Calu3 (cell line): ENCODE data around the gene DNASE1L2. TPM values are rescaled to one million over a fixed set of nuclear protein-coding genes. Genes with fewer than 3 reads are reported as not detected.

ENCODE experiments used
- BruUV-seq: library from RNA; stranded (reverse); fragments of 400-500 nt; replicated peaks from 2 replicates; lab custom pipeline; 2021; lab: Mats Ljungman, UMichigan
- CTCF ChIA-PET: fragments of 300-600 bp; sonication (Branson Sonifier 250); formaldehyde crosslinking; loops from one replicate; lab custom pipeline; 2022; ENCODE audit warnings: antibody characterized with exemption; lab: Charles Lee
- DNase-seq: peaks from one replicate; pipeline ENCODE4 v3.0.0; 2022
- H3K27ac Mint-ChIP-seq: one replicate; pipeline ENCODE4 v1.8.0; 2022; ENCODE audit warnings: mixed read lengths; ENCODE audit not compliant: unreplicated experiment
- H3K27me3 Mint-ChIP-seq: one replicate; pipeline ENCODE4 v1.8.0; 2022; ENCODE audit warnings: mixed read lengths; ENCODE audit not compliant: unreplicated experiment
- H3K36me3 Mint-ChIP-seq: one replicate; pipeline ENCODE4 v1.8.0; 2022; ENCODE audit warnings: mild to moderate bottlenecking, moderate library complexity, mixed read lengths; ENCODE audit not compliant: insufficient read depth, unreplicated experiment
- H3K4me1 Mint-ChIP-seq: one replicate; pipeline ENCODE4 v1.8.0; 2022; ENCODE audit warnings: mild to moderate bottlenecking, low read depth, mixed read lengths; ENCODE audit not compliant: unreplicated experiment
- H3K4me3 Mint-ChIP-seq: one replicate; pipeline ENCODE4 v1.8.0; 2022; ENCODE audit warnings: mild to moderate bottlenecking, low read depth, moderate library complexity, mixed read lengths; ENCODE audit not compliant: unreplicated experiment
- H3K9me3 Mint-ChIP-seq: one replicate; pipeline ENCODE4 v1.8.0; 2022; ENCODE audit warnings: low read depth, mixed read lengths; ENCODE audit not compliant: unreplicated experiment
- CTCF ChIP-seq: fragments of 200-600 bp; IDR thresholded peaks from one replicate; pipeline ENCODE4 v1.8.0; 2022; ENCODE audit warnings: antibody characterized with exemption; ENCODE audit not compliant: unreplicated experiment
- intact Hi-C: fragments of 100-400 bp; cut with micrococcal nuclease; formaldehyde crosslinking; loops from one replicate; pipeline ENCODE4 v1.10.0; 2022; ENCODE audit not compliant: unreplicated experiment
- total RNA-seq: library from RNA; stranded (reverse); gene quantifications from 2 replicates; pipeline ENCODE4 v1.2.3, GENCODE V29; 2022

DNASE1L2 gene
- total RNA-seq, 1 experiment from 2014 or later, result 5.7 TPM

GRCh38 chr16:2276368-2277195, 40.3 kb downstream of the DNASE1L2 start:
- TF ChIP-seq CTCF, result no peak
- DNase-seq, result no peak
- Mint-ChIP-seq H3K4me1 (no peaks in the 10 kb centered on the region), H3K4me3 (no peak overlapping the region), H3K9me3 (no peaks in the 10 kb centered on the region), H3K36me3 (peaks cover 15% of the 10 kb centered on the region), H3K27ac (no peak overlapping the region), H3K27me3 (peaks cover 13% of the 10 kb centered on the region)
- no TSS peak for BruUV-seq
- intact Hi-C loops, result no loop called here
- CTCF ChIA-PET, result no interaction called here

GRCh38 chr16:2277466-2278271, 41.4 kb downstream of the DNASE1L2 start:
- Mint-ChIP-seq H3K4me1 (no peaks in the 10 kb centered on the region), H3K27ac (no peak overlapping the region)
- CTCF ChIA-PET, result no interaction called here

GRCh38 chr16:2278272-2278608, 42.0 kb downstream of the DNASE1L2 start:
- no TSS peak for BruUV-seq
- Mint-ChIP-seq H3K27ac (no peak overlapping the region), H3K4me3 (no peak overlapping the region), H3K9me3 (no peaks in the 10 kb centered on the region), H3K27me3 (peaks cover 15% of the 10 kb centered on the region), H3K36me3 (peaks cover 8% of the 10 kb centered on the region), H3K4me1 (no peaks in the 10 kb centered on the region)
- no peak for DNase-seq
- intact Hi-C loops, result no loop called here
- CTCF ChIA-PET, result interaction anchor here (1.0 kb wide), 1 partner anchor 10 kb away, joined by 3 read pairs; no protein-coding TSS in a partner anchor
- no peak for TF ChIP-seq CTCF

More at GRCh38 chr16:2277466-2278271, 41.4 kb downstream of the DNASE1L2 start:
- no peak for DNase-seq
- intact Hi-C loops, result no loop called here
- Mint-ChIP-seq H3K27me3 (peaks cover 13% of the 10 kb centered on the region), H3K4me3 (no peak overlapping the region), H3K36me3 (peaks cover 10% of the 10 kb centered on the region), H3K9me3 (no peaks in the 10 kb centered on the region)
- TF ChIP-seq CTCF, result no peak
- BruUV-seq, result no TSS peak

GRCh38 chr16:2278956-2279800, 42.9 kb downstream of the DNASE1L2 start:
- intact Hi-C loops, result no loop called here
- TF ChIP-seq CTCF, result no peak
- H3K36me3 Mint-ChIP-seq, result no peaks in the 10 kb centered on the region
- DNase-seq, result no peak
- no peaks in the 10 kb centered on the region for H3K9me3 Mint-ChIP-seq
- CTCF ChIA-PET, result interaction anchor here (0.6 to 1.0 kb wide), 2 partner anchors 10 to 11 kb away, joined by 3 read pairs; no protein-coding TSS in a partner anchor
- BruUV-seq, result no TSS peak
- peaks cover 25% of the 10 kb centered on the region for H3K27me3 Mint-ChIP-seq
- H3K27ac Mint-ChIP-seq, result no peak overlapping the region
- H3K4me1 Mint-ChIP-seq, result no peaks in the 10 kb centered on the region
- no peak overlapping the region for H3K4me3 Mint-ChIP-seq
